ENCODE measurements around the gene PRKCG. TPM values are rescaled to one million over a fixed set of nuclear protein-coding genes. Genes with fewer than 3 reads are reported as not detected.
A peak's percentile ranks its signal among the peaks of the same experiment; 100 is the strongest.

PRKCG gene
- total RNA-seq, 3 donors from 2014 or later = 0.09 to 0.35 TPM; not detected in 1

DNA sequence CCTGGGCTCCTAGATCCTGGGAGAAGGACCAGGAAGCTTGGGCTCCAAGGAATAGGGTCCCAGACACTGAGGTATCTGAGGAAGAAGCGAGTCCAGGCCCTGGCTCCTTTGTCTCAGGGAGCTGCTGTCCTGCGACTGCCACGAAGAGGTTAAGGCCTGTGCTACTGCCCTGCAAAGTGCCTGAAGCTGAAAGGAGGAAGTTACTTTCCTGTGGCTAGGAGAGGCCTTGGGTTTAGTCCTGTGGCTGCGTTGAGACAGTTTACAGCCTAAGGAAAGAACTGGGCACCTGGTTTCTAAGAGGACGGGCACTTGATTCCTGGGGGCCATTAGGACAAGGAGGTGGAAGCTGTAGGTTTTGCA lies 11.5 kb upstream of the PRKCG start:
- peaks cover 27% of the 10 kb centered on the region for H3K4me1 ChIP-seq (ENCODE audit: low read depth)
- H3K9me3 ChIP-seq = no peaks in the 10 kb centered on the region
- intact Hi-C loops (cut with DNase I, micrococcal nuclease) = no loop called here
- H3K36me3 ChIP-seq (ENCODE audit: low read depth) = no peaks in the 10 kb centered on the region
- ATAC-seq (peak; percentile 5), DNase-seq (peak; percentile 66 to 73 (median 69))
- no peak overlapping the region for H3K4me3 ChIP-seq
- TF ChIP-seq, protein P1, sequence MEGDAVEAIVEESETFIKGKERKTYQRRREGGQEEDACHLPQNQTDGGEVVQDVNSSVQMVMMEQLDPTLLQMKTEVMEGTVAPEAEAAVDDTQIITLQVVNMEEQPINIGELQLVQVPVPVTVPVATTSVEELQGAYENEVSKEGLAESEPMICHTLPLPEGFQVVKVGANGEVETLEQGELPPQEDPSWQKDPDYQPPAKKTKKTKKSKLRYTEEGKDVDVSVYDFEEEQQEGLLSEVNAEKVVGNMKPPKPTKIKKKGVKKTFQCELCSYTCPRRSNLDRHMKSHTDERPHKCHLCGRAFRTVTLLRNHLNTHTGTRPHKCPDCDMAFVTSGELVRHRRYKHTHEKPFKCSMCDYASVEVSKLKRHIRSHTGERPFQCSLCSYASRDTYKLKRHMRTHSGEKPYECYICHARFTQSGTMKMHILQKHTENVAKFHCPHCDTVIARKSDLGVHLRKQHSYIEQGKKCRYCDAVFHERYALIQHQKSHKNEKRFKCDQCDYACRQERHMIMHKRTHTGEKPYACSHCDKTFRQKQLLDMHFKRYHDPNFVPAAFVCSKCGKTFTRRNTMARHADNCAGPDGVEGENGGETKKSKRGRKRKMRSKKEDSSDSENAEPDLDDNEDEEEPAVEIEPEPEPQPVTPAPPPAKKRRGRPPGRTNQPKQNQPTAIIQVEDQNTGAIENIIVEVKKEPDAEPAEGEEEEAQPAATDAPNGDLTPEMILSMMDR (IDR thresholded peaks at IDR 0.05) = no peak

DNA sequence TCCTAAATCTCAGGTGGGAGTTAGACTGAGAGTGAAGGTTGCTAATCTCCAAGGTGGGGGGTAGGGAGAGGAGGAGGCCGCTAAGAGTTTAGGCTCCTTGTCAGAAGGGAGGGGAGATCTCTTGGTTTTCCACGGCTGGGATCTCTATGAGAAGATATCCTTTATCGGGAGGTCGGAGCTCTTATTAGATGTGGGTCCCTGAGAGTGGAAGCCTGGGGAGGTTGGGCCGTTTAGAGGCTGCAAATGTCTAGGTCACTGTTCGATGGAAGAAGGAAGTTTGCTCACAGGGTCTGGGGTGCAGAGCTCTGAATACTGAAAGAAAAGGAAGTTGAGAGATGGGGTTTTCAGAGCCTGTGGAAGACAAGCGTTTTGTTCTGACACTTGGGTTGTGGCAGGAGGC lies 10.5 kb upstream of the PRKCG start:
- DNase-seq (no peak), ATAC-seq (no peak)
- no peak overlapping the region for H3K4me3 ChIP-seq
- H3K9me3 ChIP-seq = no peaks in the 10 kb centered on the region
- H3K4me1 ChIP-seq (ENCODE audit: low read depth) = peaks cover 26% of the 10 kb centered on the region
- intact Hi-C loops (cut with DNase I, micrococcal nuclease) = no loop called here
- H3K36me3 ChIP-seq (ENCODE audit: low read depth) = no peaks in the 10 kb centered on the region
- TF ChIP-seq, protein P1 (IDR thresholded peaks at IDR 0.05) = no peak

DNA sequence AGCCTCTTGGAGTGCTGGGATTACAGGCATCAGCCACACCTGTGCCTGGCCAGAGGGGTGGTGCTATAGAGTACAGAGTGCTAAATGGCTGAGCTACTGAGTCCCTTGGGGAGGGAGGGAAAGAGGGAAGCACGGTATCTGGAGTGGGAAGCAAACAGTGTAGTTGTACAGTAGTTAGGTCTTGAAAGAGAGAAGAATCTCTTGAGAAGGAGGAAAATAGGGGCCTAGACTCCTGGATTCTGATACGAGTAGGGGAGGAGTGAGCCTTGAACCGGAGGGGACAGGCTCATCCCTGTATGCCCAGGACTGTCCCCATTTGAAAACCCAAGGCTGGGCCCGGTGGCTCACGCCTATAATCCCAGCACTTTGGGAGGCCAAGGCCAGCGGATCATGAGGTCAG lies 9.2 kb upstream of the PRKCG start:
- no peak overlapping the region for H3K4me3 ChIP-seq
- ATAC-seq (no peak), DNase-seq (no peak)
- intact Hi-C loops (cut with DNase I, micrococcal nuclease) = no loop called here
- TF ChIP-seq, protein P1 (IDR thresholded peaks at IDR 0.05) = no peak
- peaks cover 19% of the 10 kb centered on the region for H3K4me1 ChIP-seq (ENCODE audit: low read depth)
- no peaks in the 10 kb centered on the region for H3K9me3 ChIP-seq
- no peaks in the 10 kb centered on the region for H3K36me3 ChIP-seq (ENCODE audit: low read depth)

DNA sequence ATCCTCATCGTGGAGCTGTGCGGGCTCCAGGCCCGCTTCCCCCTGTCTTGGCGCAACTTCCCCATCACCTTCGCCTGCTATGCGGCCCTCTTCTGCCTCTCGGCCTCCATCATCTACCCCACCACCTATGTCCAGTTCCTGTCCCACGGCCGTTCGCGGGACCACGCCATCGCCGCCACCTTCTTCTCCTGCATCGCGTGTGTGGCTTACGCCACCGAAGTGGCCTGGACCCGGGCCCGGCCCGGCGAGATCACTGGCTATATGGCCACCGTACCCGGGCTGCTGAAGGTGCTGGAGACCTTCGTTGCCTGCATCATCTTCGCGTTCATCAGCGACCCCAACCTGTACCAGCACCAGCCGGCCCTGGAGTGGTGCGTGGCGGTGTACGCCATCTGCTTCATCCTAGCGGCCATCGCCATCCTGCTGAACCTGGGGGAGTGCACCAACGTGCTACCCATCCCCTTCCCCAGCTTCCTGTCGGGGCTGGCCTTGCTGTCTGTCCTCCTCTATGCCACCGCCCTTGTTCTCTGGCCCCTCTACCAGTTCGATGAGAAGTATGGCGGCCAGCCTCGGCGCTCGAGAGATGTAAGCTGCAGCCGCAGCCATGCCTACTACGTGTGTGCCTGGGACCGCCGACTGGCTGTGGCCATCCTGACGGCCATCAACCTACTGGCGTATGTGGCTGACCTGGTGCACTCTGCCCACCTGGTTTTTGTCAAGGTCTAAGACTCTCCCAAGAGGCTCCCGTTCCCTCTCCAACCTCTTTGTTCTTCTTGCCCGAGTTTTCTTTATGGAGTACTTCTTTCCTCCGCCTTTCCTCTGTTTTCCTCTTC lies 8.0 kb upstream of the PRKCG start:
- intact Hi-C loops (cut with DNase I, micrococcal nuclease) = no loop called here

DNA sequence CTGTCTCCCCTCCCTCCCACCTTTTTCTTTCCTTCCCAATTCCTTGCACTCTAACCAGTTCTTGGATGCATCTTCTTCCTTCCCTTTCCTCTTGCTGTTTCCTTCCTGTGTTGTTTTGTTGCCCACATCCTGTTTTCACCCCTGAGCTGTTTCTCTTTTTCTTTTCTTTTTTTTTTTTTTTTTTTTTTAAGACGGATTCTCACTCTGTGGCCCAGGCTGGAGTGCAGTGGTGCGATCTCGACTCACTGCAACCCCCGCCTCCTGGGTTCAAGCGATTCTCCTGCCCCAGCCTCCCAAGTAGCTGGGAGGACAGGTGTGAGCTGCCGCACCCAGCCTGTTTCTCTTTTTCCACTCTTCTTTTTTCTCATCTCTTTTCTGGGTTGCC lies 7.4 kb upstream of the PRKCG start:
- Histone ChIP-seq H3K4me3 (no peak overlapping the region), H3K4me1 (ENCODE audit: low read depth) (peaks cover 27% of the 10 kb centered on the region), H3K9me3 (no peaks in the 10 kb centered on the region), H3K36me3 (ENCODE audit: low read depth) (no peaks in the 10 kb centered on the region)
- no peak for ATAC-seq
- intact Hi-C loops (cut with DNase I, micrococcal nuclease) = no loop called here
- TF ChIP-seq, protein P1 (IDR thresholded peaks at IDR 0.05) = no peak
- DNase-seq = no peak

More for the DNA sequence above, 8.0 kb upstream of the PRKCG start:
- DNase-seq = no peak
- no peak for ATAC-seq
- peaks cover 23% of the 10 kb centered on the region for H3K4me1 ChIP-seq (ENCODE audit: low read depth)
- no peak overlapping the region for H3K4me3 ChIP-seq
- no peaks in the 10 kb centered on the region for H3K9me3 ChIP-seq
- TF ChIP-seq, protein P1 (IDR thresholded peaks at IDR 0.05) = no peak
- no peaks in the 10 kb centered on the region for H3K36me3 ChIP-seq (ENCODE audit: low read depth)

Data from mucosa of descending colon (tissue), 3 donors.